Embryonic facial prominence (tissue), 1 donor: ENCODE data around the gene RGS1.
A peak's percentile ranks its signal among the peaks of the same experiment; 100 is the strongest.
"Not testable (repeated sequence)": the region's sequence is repeated elsewhere in the genome, so short reads cannot be mapped to it uniquely, and the experiment has no call there.

Experiments used
- DNase-seq: peaks from one replicate; pipeline ENCODE4 v3.0.0-alpha.2; 2016; ENCODE audit errors: extremely low spot score

RGS1 gene

DNA sequence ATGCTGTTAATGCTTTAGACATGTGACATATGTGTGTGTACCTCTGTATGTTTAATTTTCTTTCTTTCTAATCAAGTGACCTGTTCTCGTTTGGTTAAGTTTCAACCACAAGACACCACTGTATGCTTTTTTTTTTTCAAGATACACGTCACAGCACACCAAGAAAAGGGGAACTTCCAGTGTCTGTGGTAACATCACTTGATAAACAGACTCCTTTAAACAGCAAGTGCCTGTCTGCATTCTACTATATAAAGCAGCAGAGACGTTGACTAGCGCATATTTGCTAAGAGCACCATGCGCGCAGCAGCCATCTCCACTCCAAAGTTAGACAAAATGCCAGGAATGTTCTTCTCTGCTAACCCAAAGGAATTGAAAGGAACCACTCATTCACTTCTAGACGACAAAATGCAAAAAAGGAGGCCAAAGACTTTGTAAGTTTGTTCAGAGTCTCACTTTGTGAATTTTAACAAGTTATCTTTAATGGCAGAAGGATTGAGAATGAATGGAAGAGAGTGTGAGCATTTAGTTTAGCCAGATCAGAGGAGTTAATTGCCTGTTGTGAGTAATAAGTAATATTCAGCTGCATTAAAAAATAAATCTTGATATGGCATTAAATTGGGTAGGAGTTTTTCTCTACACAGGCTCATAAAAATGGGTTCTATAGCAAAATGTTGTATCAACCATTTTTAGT lies at the start of gene RGS1:
RGS1 (plus strand) TSS at position 275 of the 691 bp plus-strand sequence; CDS start at position 295, 20 bp downstream.
- no peak for DNase-seq

DNA sequence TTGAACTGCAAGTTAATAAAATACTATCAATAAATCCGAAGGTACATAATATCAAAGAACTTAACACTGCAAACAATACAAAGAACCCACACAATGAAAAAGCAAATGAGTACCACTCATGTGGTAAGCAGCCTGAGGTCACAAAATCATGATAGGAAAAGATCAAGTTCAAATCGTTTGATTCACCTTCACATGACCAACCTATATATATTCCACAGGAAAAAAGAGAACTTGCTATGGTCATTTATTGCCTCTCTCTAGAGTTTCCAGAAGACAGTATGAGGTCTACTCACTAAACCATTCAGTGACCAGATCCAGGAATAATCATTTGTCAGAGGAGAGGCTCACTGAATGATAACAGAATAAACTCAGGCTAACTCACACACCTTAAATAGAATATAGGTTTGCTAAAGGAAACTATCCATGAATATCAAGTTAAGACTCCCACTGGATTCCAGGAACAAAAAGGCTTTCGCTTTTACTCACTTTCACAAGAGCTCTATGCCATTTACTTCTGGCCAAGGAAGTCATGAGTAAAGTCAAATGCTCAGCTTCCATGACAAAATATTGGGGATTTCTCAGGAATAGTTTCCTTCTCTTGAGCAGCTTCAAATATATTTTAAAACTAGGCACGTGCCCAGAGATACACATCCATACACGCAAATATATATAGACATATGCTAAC lies 48.3 kb upstream of the RGS1 start:
- DNase-seq, result no peak

- no peak for DNase-seq
Observed at GRCh38 chr1:192527950-192528349, 47.6 kb upstream of the RGS1 start.

DNA sequence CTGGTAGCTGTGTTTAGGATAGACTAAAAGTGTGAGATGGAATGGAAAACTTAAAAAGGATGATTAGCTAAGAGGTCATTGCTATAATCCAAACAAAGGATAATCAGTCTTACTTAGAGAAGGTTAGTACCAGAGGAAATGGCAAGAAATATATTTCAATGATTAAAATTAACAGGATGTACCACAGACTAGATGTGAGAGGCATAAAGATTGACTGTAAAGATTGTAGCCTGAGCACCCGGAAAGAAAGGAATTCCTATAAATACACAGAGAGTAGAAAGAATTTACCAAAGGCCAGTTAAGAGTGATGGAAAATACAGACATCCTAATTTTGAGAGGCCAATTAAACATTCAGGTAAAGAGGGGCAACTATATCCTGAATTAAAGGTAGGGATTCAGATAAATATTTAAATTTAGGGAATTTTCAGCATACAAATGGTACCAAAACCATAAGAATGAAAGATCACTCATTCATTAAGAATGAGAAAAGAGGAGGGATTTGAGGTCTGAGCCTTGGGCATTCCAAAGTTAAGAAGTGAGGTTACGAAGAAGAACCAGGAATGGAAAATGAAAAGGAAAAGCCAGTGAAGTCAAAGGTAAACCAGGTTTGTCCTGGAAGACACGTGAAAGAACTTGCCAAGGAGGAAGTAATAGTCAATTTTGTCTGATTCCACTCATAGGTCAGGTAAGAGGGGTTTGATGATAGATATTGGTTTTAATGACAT lies 46.4 kb upstream of the RGS1 start:
- DNase-seq, result no peak

DNA sequence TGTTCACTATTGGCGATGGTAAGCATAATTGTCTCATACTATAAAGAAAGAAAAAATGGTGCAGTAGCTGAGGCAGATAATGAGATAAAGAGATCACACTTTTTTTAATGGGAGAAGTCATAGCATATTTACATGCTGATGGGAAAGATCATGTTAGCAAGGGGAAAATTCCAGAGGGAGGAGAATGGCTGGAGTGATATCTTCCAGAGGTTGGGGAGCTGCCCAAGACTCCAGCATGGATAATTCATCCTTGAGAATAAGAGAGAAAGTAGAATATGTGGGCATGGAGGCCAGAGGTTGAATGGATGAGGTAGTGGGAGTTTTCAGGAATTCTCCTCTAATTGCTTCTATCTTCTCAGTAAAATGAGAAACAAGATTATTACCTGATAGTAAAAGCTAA lies 45.8 kb upstream of the RGS1 start:
- DNase-seq, result no peak

DNA sequence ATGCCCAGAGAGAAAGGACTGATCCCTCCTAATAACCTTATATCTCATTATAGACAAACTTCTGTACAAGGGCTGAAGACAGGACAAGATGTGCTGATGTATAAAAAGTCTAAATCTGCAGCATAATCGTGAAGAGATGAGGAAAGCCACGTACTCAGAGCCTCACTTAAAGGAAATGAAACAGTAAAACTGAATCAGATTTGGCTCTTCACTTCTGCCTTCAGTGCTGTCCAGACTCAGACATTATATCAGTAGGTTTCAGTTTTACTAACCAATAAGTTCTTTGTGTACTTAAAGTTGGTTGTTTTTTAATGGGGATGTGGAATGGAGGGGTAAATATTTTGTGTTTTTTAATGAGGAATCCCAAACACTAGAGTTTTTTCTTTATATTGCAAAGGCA lies 45.3 kb upstream of the RGS1 start:
- no peak for DNase-seq

- DNase-seq, result not testable (repeated sequence)
Observed at GRCh38 chr1:192531037-192531703, 44.4 kb upstream of the RGS1 start.

DNA sequence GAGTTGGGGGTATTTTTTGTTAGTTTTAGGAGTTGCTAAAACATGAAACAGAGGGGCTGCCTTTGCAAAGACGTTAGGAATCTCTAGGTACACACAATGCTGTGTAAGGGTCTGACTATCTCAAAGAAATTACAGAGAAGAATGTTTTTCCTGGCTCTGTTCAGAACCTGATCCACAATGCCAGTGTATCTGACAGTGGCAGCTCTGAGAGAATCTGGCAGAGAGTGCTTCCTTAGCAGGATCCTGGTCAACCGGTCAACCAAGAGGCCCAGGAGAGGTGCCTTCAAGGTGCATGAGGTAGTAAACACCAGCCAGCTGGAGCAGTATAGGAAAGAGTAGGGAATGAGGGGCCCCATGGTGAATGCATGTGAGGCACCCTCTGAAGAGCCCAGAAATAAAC lies 40.9 kb upstream of the RGS1 start:
- no peak for DNase-seq

DNA sequence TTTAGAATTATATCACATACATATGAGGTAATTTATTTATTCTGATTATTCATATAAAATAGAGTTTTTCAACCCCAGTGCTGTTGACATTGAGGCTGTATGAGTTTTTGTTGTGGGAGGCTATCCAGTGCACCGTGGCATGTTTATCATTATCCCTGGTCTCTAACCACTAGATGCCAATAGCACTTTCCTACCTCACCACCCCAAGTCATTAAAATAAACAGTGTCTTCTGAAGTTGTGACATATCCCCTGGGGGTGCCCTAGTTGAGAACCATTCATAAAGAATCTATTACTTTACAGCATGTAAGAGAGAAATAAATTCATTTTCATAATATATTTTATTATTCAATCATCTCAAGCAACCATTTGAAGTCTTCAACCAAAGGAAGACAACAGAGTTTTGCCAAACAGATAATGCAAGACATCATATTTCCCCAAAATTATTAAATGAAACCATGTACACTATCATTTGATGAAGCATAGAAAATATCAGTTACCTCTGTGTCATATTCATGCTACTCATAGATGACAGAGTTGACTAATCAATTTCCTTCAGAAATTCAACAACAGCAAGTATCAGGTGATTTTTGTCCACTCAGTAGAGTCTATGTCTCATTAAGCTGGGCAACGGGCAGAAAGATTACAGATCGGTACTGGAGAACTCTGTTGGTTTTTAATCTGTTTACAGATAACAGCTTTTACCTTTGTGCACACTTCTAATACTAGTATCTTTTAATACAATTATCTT lies 39.5 kb upstream of the RGS1 start:
- DNase-seq, result no peak

- DNase-seq, result peak; percentile 86
Observed at GRCh38 chr1:192538407-192539296, 36.9 kb upstream of the RGS1 start.

GRCh38 chr1:192539297-192540092 lies 36.1 kb upstream of the RGS1 start:
- DNase-seq, result peak; percentile 94

- no peak for DNase-seq
Observed at GRCh38 chr1:192543445-192543844, 32.1 kb upstream of the RGS1 start.

DNA sequence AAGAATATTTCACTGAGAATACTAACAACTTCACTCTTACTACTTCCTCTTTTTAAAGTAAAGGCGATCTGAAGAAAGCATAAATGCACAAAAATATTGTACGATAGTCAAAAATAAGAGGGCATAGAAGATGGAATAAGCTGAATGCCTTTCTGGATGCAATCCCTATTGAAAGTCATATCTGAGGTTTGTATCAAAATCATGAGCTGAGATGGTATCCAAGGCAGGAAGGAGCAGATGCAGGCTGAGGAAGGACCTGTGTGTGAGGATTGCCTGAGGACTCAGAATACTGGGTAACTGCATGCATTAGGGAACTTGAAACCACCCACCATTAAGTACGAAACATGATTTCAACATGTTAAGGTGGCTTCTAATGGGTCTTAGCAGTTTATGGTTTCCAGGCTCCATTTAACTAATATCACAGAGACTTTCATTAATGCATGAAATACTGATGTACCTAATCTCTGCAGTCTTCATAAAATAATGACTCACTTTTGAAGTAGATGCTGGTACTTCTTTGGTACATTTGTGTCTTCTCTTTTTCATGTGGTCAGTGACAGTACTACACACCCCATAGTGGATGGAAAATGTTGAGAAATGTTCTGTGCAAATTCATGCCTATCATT lies 29.6 kb upstream of the RGS1 start:
- DNase-seq, result no peak

GRCh38 chr1:192546596-192547190 lies 28.9 kb upstream of the RGS1 start:
- DNase-seq, result no peak

DNA sequence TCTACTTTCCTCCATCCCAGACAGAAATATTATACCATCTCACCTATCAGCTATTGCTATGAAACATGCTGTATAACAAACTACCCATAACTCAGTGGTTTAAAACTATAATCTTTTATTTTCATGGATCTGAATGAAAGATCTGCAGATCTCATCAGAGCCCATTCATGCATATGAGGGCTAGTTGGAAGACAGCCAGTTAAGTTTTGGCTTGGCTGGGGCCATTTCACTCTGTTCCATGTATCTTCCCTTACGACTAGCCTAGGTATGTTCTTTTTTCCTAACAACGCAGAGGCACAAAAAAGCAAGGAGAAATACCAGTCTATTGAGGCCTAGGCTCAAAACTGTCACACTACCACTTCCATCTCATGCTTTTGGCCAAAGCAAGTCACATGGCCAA lies 28.1 kb upstream of the RGS1 start:
- DNase-seq, result no peak

- DNase-seq, result no peak
Observed at GRCh38 chr1:192549937-192550336, 25.6 kb upstream of the RGS1 start.

DNA sequence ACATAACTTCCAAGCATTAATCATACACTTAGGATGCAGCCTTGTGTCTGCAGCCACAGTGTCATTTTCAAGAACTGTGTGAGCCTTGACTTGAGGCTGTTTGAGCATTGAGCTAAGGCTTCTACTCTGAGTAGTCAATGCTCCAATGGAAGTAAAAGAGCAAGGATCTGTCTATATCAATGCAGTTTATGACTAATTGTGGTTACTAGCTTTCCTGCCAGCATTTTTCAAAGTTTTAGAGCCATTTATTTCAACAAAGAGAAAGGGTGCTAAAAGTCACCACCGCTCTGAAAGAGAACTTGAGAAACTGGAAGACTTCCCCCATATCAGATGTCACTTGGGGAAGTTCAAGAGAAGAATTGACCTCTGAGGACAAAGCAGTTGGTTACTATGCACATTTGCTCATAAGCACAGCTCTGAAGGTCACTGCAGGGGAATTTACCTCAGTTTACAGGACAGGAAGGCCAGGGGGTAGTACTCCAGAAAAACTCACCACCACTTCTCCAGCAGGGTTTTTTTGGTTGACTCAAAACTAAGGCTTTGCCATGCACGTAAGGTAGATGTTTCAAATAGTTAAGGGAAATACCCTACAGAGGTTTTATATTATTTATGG lies 24.5 kb upstream of the RGS1 start:
- no peak for DNase-seq

- DNase-seq, result no peak
Observed at GRCh38 chr1:192552760-192553191, 22.8 kb upstream of the RGS1 start.
